ENCODE data around the gene RTN4RL1. TPM values are rescaled to one million over a fixed set of nuclear protein-coding genes. Genes with fewer than 3 reads are reported as not detected.

The RTN4RL1 gene
- total RNA-seq, 4 donors from 2014 or later: 4.2 to 11.9 (median 9.8) TPM

GRCh38 chr17:1979182-1979985 is 45.8 kb downstream of the RTN4RL1 start:
- TF ChIP-seq CTCF (IDR thresholded peaks at IDR 0.05; ENCODE audit: low read depth): no peak

GRCh38 chr17:1978396-1978949 is 46.7 kb downstream of the RTN4RL1 start:
- no peak for TF ChIP-seq CTCF (IDR thresholded peaks at IDR 0.05; ENCODE audit: low read depth)

GRCh38 chr17:1977583-1978395 is 47.3 kb downstream of the RTN4RL1 start:
- TF ChIP-seq CTCF (IDR thresholded peaks at IDR 0.05; ENCODE audit: low read depth): no peak

- TF ChIP-seq CTCF (IDR thresholded peaks at IDR 0.05; ENCODE audit: low read depth): no peak
These were observed 48.5 kb downstream of the RTN4RL1 start for GRCh38 chr17:1976683-1977064.

GRCh38 chr17:1976000-1976682 is 49.0 kb downstream of the RTN4RL1 start:
- TF ChIP-seq CTCF (IDR thresholded peaks at IDR 0.05; ENCODE audit: low read depth): no peak

GRCh38 chr17:1975573-1975972 is 49.6 kb downstream of the RTN4RL1 start:
- TF ChIP-seq CTCF (IDR thresholded peaks at IDR 0.05; ENCODE audit: low read depth): no peak
